ENCODE results near the gene IL1B. TPM values are rescaled to one million over a fixed set of nuclear protein-coding genes. Genes with fewer than 3 reads are reported as not detected.

IL1B gene
- total and polyA plus RNA-seq, 2 donors (not counting 3 experiments of a cell fraction or from before 2014, with no cell fraction given): 0.25 TPM; not detected in 1

GRCh38 chr2:112787294-112787693, 49.3 kb downstream of the IL1B start:
- peak; percentile 55 for DNase-seq (ENCODE audit: low read depth, low spot score)
- peak overlapping the region; percentile 14 for H2AFZ ChIP-seq (ENCODE audit: low read depth, low read length)
- BruUV-seq (replicated peaks): no TSS peak
- H4K20me1 ChIP-seq (replicated peaks; ENCODE audit: control insufficient read depth, extremely low read depth, insufficient read depth, low read length): no peaks in the 10 kb centered on the region
- H3K4me1 ChIP-seq (ENCODE audit: control insufficient read depth, extremely low read depth, insufficient read depth, low read length): peaks cover 43% of the 10 kb centered on the region
- ChIA-PET POLR2A (no interaction called here), CTCF (interaction anchor here (0.6 to 1.9 kb wide), 5 partner anchors 18 to 154 kb away, joined by 3 to 8 read pairs (median 3); no protein-coding TSS in a partner anchor)
- H3K9me1 ChIP-seq (replicated peaks; ENCODE audit: control insufficient read depth, extremely low read depth, insufficient read depth, low read length): no peaks in the 10 kb centered on the region
- peak overlapping the region; percentile 5 for H3K9ac ChIP-seq (replicated peaks; ENCODE audit: extremely low read depth, insufficient read depth, low read length)
- intact Hi-C loops (cut with micrococcal nuclease): loop anchor here (1.0 kb wide), 3 partner anchors 23 to 94 kb away; partner anchors contain the start of gene CKAP2L
- TF ChIP-seq POLR2AphosphoS5 (IDR thresholded peaks at IDR 0.05; ENCODE audit: insufficient read depth, low read depth, low read length): peak; percentile 55
- TF ChIP-seq JUN (IDR thresholded peaks at IDR 0.05; ENCODE audit: borderline replicate concordance, insufficient read depth, insufficient read length, low read depth): peak; percentile 90
- TF ChIP-seq GATA2 (IDR thresholded peaks at IDR 0.05; ENCODE audit: insufficient read depth, insufficient read length, low read depth, low read length): peak; percentile 28
- TF ChIP-seq FOS (IDR thresholded peaks at IDR 0.05; ENCODE audit: borderline replicate concordance, insufficient read depth, low read length): peak; percentile 66
- no peak for TF ChIP-seq CTCF (IDR thresholded peaks at IDR 0.05; ENCODE audit: extremely low read depth in 1 of 2, insufficient read depth in 1 of 2, low read depth in 1 of 2, low read length in 2 of 2)
- TF ChIP-seq MAX (IDR thresholded peaks at IDR 0.05; ENCODE audit: insufficient read depth, insufficient read length): no peak
- no peak for TF ChIP-seq POLR2A (IDR thresholded peaks at IDR 0.05; ENCODE audit: low read depth, low read length)
- no peaks in the 10 kb centered on the region for H3K9me3 ChIP-seq (replicated peaks; ENCODE audit: control insufficient read depth, insufficient read depth, low read length)
- FAIRE-seq: peak; percentile 82
- H3K79me2 ChIP-seq (ENCODE audit: control insufficient read depth, insufficient read depth, low read length): no peaks in the 10 kb centered on the region
- peak overlapping the region; percentile 74 for H3K27ac ChIP-seq (ENCODE audit: insufficient read depth, low read depth, low read length)
- H3K4me3 ChIP-seq (replicated peaks in 1 of 3; ENCODE audit: insufficient read depth in 1 of 3, low read depth in 1 of 3, low read length in 3 of 3): peak overlapping the region in 1 of 3 experiments; percentile 13
- peak overlapping the region; percentile 82 for H3K4me2 ChIP-seq (ENCODE audit: insufficient read depth, low read length)
- dilution Hi-C loops (cut with MboI; ENCODE audit: extremely low pct_ligation_motif_present, low sequenced_read_pairs): no loop called here
- H3K27me3 ChIP-seq (ENCODE audit: control insufficient read depth in 2 of 2, insufficient read depth in 2 of 2, low read length in 2 of 2): no peaks in the 10 kb centered on the region
- H3K36me3 ChIP-seq (ENCODE audit: control insufficient read depth in 2 of 2, extremely low read depth in 1 of 2, insufficient read depth in 2 of 2, low read length in 2 of 2): no peaks in the 10 kb centered on the region
